Ishikawa (cell line): Measurements from ENCODE around the gene TSC1.

Experiments used
- CEBPB ChIP-seq: IDR thresholded peaks from 2 replicates; pipeline ENCODE4 v1.6.1; 2012
- CREB1 ChIP-seq: IDR thresholded peaks from 2 replicates; pipeline ENCODE4 v1.6.1; 2012; ENCODE audit warnings: low read depth
- EGR1 ChIP-seq: IDR thresholded peaks from 2 replicates; pipeline ENCODE4 v1.6.1; 2012
- EP300 ChIP-seq: IDR thresholded peaks from 2 replicates; pipeline ENCODE4 v1.6.1; 2012; ENCODE audit warnings: borderline replicate concordance
- FOXM1 ChIP-seq: IDR thresholded peaks from 2 replicates; pipeline ENCODE4 v1.6.1; 2012; ENCODE audit warnings: low read depth, borderline replicate concordance
- NFIC ChIP-seq: IDR thresholded peaks from 2 replicates; pipeline ENCODE4 v1.6.1; 2012
- RAD21 ChIP-seq: IDR thresholded peaks from 2 replicates; pipeline ENCODE4 v1.6.1; 2012; ENCODE audit warnings: low read depth
- TAF1 ChIP-seq: IDR thresholded peaks from 2 replicates; pipeline ENCODE4 v1.6.1; 2012; ENCODE audit warnings: low read depth, mild to moderate bottlenecking
- TCF12 ChIP-seq: IDR thresholded peaks from 2 replicates; pipeline ENCODE4 v1.6.1; 2012; ENCODE audit warnings: low read depth
- TEAD4 ChIP-seq: IDR thresholded peaks from 2 replicates; pipeline ENCODE4 v1.6.1; 2012
- USF1 ChIP-seq: IDR thresholded peaks from 2 replicates; pipeline ENCODE4 v1.6.1; 2012
- YY1 ChIP-seq: IDR thresholded peaks from 2 replicates; pipeline ENCODE4 v1.6.1; 2012; ENCODE audit warnings: low read depth
- ZBTB7A ChIP-seq: IDR thresholded peaks from 2 replicates; pipeline ENCODE4 v1.6.1; 2012; ENCODE audit warnings: low read depth
- TF ChIP-seq, protein P1 (sequence below): IDR thresholded peaks from 2 replicates; pipeline ENCODE4 v1.6.1; 2012; ENCODE audit warnings: low read depth, mild to moderate bottlenecking
- TF ChIP-seq, protein P2 (sequence below): IDR thresholded peaks from 2 replicates; pipeline ENCODE4 v1.6.1; 2012

TSC1 gene

GRCh38 chr9:132857616-132858342, 86.6 kb downstream of the TSC1 start:
- no peak for TF ChIP-seq EP300
- TF ChIP-seq, protein P1, sequence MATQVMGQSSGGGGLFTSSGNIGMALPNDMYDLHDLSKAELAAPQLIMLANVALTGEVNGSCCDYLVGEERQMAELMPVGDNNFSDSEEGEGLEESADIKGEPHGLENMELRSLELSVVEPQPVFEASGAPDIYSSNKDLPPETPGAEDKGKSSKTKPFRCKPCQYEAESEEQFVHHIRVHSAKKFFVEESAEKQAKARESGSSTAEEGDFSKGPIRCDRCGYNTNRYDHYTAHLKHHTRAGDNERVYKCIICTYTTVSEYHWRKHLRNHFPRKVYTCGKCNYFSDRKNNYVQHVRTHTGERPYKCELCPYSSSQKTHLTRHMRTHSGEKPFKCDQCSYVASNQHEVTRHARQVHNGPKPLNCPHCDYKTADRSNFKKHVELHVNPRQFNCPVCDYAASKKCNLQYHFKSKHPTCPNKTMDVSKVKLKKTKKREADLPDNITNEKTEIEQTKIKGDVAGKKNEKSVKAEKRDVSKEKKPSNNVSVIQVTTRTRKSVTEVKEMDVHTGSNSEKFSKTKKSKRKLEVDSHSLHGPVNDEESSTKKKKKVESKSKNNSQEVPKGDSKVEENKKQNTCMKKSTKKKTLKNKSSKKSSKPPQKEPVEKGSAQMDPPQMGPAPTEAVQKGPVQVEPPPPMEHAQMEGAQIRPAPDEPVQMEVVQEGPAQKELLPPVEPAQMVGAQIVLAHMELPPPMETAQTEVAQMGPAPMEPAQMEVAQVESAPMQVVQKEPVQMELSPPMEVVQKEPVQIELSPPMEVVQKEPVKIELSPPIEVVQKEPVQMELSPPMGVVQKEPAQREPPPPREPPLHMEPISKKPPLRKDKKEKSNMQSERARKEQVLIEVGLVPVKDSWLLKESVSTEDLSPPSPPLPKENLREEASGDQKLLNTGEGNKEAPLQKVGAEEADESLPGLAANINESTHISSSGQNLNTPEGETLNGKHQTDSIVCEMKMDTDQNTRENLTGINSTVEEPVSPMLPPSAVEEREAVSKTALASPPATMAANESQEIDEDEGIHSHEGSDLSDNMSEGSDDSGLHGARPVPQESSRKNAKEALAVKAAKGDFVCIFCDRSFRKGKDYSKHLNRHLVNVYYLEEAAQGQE: no peak

GRCh38 chr9:132857031-132857430, 87.4 kb downstream of the TSC1 start:
- TF ChIP-seq ZBTB7A (no peak), CEBPB (no peak), YY1 (no peak), USF1 (no peak), EP300 (no peak), EGR1 (no peak)

DNA sequence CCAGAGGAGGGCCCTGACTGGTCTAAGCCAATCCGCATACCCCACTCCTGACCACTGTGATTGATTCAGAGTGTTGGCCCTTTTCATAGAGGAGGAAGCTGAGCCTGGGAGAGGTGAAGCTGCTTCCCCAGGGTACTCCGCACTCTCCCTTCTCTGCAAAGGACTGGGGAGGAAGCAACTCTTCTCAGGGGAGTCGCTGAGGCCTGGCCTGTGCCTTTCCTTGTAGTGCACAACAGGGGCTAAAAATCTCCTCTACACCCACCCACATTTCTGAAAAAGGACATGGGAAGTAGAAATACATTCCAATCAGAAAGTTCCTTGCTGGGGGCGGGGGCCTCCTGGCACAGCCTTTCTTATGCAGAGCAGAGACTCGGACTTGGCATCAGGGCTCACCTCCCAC, 88.5 kb downstream of the TSC1 start:
- TF ChIP-seq CEBPB (no peak), USF1 (no peak), TEAD4 (no peak), TAF1 (no peak), RAD21 (no peak), EGR1 (no peak), ZBTB7A (no peak), TCF12 (no peak), YY1 (no peak), CREB1 (no peak), EP300 (no peak), FOXM1 (no peak), NFIC (no peak)
- TF ChIP-seq, protein P1: no peak
- TF ChIP-seq, protein P2, sequence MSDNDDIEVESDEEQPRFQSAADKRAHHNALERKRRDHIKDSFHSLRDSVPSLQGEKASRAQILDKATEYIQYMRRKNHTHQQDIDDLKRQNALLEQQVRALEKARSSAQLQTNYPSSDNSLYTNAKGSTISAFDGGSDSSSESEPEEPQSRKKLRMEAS: no peak

GRCh38 chr9:132854832-132855231, 89.6 kb downstream of the TSC1 start:
- TF ChIP-seq NFIC (no peak), TAF1 (no peak), ZBTB7A (no peak), TCF12 (no peak)

DNA sequence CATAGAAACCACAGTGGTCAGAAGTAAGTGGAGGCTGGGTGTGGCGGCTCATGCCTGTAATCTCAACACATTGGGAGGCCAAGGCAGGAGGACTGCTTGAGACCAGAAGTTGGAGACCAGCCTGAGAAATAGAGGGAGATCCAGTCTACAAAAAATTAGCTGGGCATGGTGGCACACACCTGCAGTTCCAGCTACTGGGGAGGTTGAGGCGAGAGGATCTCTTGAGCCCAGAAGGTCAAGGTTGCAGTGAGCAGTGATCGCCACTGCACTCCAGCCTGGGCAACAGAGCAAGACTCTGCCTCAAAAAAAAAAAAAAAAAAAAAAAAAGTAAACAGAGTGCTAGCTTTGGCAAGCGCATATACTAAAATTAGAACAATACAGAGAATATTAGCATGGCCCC, 90.9 kb downstream of the TSC1 start:
- TF ChIP-seq, protein P1: no peak
- TF ChIP-seq EGR1 (no peak), TCF12 (no peak), TEAD4 (no peak), EP300 (no peak), ZBTB7A (no peak), CEBPB (no peak), RAD21 (no peak), TAF1 (no peak), CREB1 (no peak), YY1 (no peak), USF1 (no peak), NFIC (no peak)
- TF ChIP-seq, protein P2: no peak
